Measurements from ENCODE around the gene PKDCC.
A peak's percentile ranks its signal among the peaks of the same experiment; 100 is the strongest.

Gene PKDCC

DNA sequence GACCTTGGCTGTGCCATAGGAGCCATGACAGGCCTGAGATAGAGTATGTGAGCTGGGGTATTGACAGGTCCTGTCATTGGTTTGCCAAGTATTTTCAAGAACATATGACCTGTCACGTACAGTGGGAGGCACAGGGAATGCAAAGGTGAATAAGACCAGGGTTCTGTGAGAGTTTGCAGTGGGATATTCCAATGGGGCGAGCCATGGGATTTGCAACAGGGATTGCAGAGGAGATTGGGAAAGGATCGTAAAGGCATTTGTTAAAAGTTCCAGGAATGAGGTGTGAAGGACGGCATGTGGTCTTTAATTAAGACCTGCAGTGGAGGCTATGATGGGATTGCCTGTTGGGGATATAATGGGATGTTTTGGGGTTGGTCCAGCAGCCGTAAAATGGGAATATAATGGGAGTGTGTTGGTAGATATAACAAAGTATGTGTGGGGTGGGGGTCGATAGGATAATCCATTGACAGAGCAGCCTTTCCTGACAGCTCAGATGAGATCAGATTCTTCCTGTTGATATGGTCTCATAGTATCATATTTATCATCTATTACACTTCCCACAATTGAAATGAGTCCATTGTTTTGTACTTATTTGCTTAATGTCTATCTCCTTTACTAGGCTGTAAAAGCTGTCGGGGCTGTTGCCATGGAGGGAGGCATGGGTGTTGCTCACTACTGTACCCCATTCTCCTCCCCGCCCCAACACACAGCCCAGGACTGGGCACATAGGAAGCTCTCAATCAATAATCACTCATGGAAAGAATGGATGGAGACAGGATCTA is 38.1 kb downstream of the PKDCC start:
- in situ Hi-C loops (cut with MboI; ENCODE audit: low sequenced_read_pairs): loop anchor here (5.0 kb wide), 1 partner anchor 214 kb away; no protein-coding TSS in a partner anchor
- Histone ChIP-seq H3K27me3 (ENCODE audit: low read depth) (0 out of 2 replicates have a peak, but pooled peaks cover 2% of the 10 kb centered on the region), H3K4me3 (no peak overlapping the region), H3K36me3 (replicated peaks) (no peaks in the 10 kb centered on the region), H3K9me3 (no peaks in the 10 kb centered on the region), H3K4me1 (no peaks in the 10 kb centered on the region)
- no peak for DNase-seq (ENCODE audit: low spot score in 2 of 2)

DNA sequence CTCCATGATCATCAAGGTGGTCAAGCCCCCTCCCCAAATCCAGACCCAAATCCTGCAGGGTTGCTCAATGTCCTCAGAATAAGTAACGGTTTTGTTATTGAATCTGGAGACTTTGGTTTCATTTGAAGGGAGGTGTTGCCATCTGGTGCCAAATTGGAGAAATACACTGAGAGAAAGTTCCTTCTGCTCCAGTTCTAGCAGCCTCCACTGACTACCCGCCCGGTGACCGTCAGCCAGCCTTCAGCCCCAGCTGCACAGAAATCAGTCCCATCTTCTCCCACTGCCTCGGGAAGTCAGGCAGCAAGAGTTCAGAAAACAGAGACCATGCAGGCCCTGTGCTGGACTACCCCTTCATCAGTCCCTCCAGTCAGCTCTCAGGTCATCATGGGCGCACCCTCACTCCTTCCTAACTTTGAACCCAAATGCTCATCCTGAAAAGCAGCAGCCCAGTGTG is 38.7 kb downstream of the PKDCC start:
- in situ Hi-C loops (cut with MboI; ENCODE audit: low sequenced_read_pairs): loop anchor here (5.0 kb wide), 1 partner anchor 214 kb away; no protein-coding TSS in a partner anchor
- H3K36me3 ChIP-seq (replicated peaks): no peaks in the 10 kb centered on the region
- H3K27me3 ChIP-seq (ENCODE audit: low read depth): 0 out of 2 replicates have a peak, but pooled peaks cover 2% of the 10 kb centered on the region
- H3K9me3 ChIP-seq: no peaks in the 10 kb centered on the region
- no peaks in the 10 kb centered on the region for H3K4me1 ChIP-seq
- DNase-seq (ENCODE audit: low spot score in 2 of 2): peak; percentile 56 to 61
- H3K4me3 ChIP-seq: no peak overlapping the region

DNA sequence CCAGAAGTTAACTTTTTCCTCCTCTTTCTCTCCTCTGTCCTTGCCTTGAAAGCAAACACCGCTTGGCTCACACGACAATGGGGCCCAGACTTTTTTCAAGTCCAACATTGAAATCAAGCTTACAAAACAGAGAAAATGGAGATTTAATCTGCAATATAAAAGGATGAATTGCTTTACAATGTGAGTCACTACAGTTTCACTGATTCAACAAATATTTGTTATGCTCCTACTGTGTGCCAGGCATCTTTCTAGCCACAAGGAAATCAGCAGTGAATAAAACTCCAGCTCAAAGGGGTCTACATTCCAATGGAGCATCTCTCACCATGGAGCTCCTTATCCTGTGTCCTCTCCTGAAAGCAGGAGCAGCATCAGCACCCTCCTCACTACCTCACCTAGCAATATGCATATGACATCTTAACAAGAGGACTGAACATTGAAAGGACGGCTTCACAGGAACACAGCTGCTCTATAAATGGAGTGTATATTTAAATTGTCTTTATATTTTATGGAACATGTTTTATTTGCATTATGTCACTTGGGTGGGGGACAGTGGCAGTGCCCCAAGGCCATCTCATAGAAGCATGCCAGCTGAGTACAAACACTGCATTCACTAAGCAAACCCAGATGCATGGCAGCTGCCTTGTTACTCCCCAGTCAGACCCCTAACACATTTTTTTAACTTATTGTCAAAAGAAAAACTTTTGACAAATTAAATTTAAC is 39.5 kb downstream of the PKDCC start:
- peaks cover 3% of the 10 kb centered on the region for H3K4me1 ChIP-seq
- 0 out of 2 replicates have a peak, but pooled peaks cover 2% of the 10 kb centered on the region for H3K27me3 ChIP-seq (ENCODE audit: low read depth)
- in situ Hi-C loops (cut with MboI; ENCODE audit: low sequenced_read_pairs): loop anchor here (5.0 kb wide), 1 partner anchor 215 kb away; no protein-coding TSS in a partner anchor
- H3K4me3 ChIP-seq: no peak overlapping the region
- H3K9me3 ChIP-seq: no peaks in the 10 kb centered on the region
- peak in 1 of 2 experiments; percentile 14 for DNase-seq (ENCODE audit: low spot score in 2 of 2)
- H3K36me3 ChIP-seq (replicated peaks): no peaks in the 10 kb centered on the region

DNA sequence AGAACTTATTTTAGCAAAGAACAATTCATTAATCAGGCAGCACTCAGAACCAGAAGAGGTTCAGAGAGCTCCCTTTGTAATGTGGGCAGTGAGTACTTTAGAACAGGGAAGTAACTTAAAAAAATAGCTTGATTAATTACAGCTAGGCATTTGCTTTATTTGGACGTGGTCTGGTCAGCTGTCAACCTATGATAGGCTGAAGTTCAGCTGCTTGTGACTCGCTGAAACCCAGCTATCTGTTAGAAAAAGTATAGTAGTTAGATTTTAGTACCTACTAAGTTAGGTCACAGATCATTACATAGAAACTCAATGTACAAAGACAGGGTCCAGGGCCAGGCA is 40.0 kb downstream of the PKDCC start:
- Histone ChIP-seq H3K4me1 (peaks cover 4% of the 10 kb centered on the region), H3K9me3 (no peaks in the 10 kb centered on the region), H3K27me3 (ENCODE audit: low read depth) (0 out of 2 replicates have a peak, but pooled peaks cover 2% of the 10 kb centered on the region), H3K4me3 (no peak overlapping the region), H3K36me3 (replicated peaks) (no peaks in the 10 kb centered on the region)
- DNase-seq (ENCODE audit: low spot score in 2 of 2): no peak
- in situ Hi-C loops (cut with MboI; ENCODE audit: low sequenced_read_pairs): loop anchor here (5.0 kb wide), 1 partner anchor 216 kb away; no protein-coding TSS in a partner anchor

DNA sequence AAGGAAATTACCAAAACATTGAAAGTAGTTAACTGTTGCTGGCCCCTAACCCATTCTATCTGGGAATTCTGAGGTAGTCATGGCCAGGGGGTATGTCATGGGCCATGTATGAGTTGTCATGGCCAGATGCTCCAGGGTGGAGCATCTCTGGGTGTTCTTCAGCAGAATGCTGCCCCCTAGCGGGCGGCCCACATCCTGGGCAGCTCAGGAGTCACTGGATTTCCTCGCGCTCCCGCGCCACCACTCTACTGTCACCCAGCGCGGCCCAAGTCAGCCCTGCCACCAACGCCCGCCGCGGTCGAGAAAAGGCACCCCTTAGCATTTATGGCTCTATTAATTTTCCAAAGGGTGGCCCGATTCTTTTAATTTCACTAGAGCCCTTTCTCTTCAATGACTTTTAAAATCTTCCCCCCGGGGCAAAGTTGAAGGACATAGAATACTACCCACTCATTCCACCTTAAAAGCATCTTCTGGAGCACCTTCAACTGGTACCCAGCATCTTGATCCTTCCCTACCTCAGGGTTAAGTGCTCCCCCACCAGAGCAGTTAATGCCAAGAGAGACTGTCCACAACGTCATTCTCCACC is 41.6 kb downstream of the PKDCC start:
- Histone ChIP-seq H3K27me3 (ENCODE audit: low read depth) (peaks cover under 1% of the 10 kb centered on the region; the same call in 1 of the 2 replicates), H3K36me3 (replicated peaks) (no peaks in the 10 kb centered on the region), H3K9me3 (no peaks in the 10 kb centered on the region), H3K4me3 (no peak overlapping the region), H3K4me1 (peaks cover 4% of the 10 kb centered on the region)
- in situ Hi-C loops (cut with MboI; ENCODE audit: low sequenced_read_pairs): loop anchor here (5.0 kb wide), 1 partner anchor 217 kb away; no protein-coding TSS in a partner anchor
- DNase-seq (ENCODE audit: low spot score in 2 of 2): peak; percentile 73 to 92

DNA sequence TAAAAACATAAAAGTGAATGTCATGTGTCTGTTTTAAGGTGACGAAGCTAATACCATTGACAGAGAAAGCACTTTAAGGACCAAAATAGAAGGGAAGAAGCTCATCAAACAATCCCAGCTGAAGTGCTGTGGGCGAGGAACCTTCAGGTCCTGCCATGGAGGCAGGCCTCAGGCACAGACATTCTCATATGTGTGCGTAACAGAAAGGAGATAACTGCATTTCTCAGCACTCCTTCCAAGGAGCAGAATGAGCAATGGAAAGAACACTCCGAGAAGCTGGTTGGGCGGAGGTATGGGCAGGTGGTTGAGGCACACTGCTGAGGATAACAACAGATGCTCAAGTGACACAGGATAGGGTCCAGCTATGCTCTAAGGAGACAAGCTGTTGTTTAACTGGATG is 42.4 kb downstream of the PKDCC start:
- in situ Hi-C loops (cut with MboI; ENCODE audit: low sequenced_read_pairs): loop anchor here (10.0 kb wide), 2 partner anchors 145 to 245 kb away; no protein-coding TSS in a partner anchor
- peaks cover 4% of the 10 kb centered on the region for H3K4me1 ChIP-seq
- no peak for DNase-seq (ENCODE audit: low spot score in 2 of 2)
- no peaks in the 10 kb centered on the region for H3K36me3 ChIP-seq (replicated peaks)
- no peaks in the 10 kb centered on the region for H3K9me3 ChIP-seq
- H3K4me3 ChIP-seq: no peak overlapping the region
- peaks cover 2% of the 10 kb centered on the region; the same call in 1 of the 2 replicates for H3K27me3 ChIP-seq (ENCODE audit: low read depth)

DNA sequence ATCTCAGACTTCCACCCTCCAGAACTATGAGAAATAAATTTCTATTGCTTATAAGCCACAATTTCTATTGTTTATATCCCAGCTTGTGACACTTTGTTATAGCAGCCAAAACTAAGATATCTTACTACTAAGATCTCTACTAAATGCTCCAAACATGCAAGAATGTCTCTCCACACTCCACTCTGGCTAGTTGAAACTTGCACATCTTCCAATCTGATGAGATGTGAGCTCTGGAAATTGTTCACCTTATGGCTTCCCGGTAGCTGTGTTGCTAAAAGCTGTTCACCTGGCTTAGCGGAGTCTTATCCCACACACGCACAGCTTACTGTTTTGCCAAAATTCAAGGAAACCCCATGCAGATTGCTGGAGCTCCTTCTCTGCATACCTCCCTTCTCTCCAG is 43.9 kb downstream of the PKDCC start:
- Histone ChIP-seq H3K4me1 (peaks cover 4% of the 10 kb centered on the region), H3K4me3 (no peak overlapping the region), H3K9me3 (no peaks in the 10 kb centered on the region), H3K36me3 (replicated peaks) (no peaks in the 10 kb centered on the region), H3K27me3 (ENCODE audit: low read depth) (peaks cover 2% of the 10 kb centered on the region; the same call in 1 of the 2 replicates)
- in situ Hi-C loops (cut with MboI; ENCODE audit: low sequenced_read_pairs): loop anchor here (10.0 kb wide), 2 partner anchors 143 to 243 kb away; no protein-coding TSS in a partner anchor
- no peak for DNase-seq (ENCODE audit: low spot score in 2 of 2)

DNA sequence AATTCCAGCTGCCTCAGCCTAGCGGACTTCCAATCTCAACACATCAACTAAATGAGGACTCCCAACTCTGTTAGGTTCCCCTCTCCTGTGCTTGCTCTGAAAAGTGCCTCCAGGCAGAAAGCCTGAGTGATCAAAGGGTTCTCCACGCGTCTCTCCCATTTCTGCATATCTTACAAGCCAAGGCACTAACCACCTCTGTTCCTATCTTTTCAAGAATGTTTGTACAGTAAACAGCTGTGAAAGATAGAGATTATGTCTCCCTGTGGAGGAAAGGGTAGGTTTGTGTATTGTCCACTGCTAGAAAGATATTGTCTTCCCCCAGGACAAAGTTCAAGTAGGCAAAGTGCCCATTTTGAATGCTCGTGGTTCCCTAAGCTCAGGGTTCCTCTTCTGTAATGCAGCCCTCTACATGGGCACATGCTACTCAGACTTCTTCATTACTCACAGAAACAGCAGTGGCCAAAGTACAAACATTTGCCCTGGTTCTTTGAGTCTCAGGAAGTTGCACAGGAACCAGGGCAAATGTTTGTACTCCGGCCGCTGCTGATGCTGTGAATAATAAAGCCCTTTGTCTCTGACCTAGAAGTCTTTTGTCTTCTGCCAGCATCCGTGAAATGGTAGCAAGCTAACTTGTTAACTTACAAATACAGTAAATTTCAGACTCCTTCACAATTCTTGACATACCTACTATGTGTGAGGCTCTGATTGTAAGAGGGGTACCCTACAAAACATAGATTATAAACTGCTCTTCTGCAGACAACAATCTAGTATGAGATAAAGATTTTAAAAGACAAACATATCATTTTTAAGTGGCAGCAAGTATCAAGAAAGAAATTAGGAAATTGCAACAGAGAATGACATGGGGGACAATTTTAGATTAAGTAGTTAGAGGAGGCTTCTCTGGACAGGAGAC is 44.5 kb downstream of the PKDCC start:
- H3K4me1 ChIP-seq: peaks cover 4% of the 10 kb centered on the region
- peaks cover 2% of the 10 kb centered on the region; the same call in 1 of the 2 replicates for H3K27me3 ChIP-seq (ENCODE audit: low read depth)
- DNase-seq (ENCODE audit: low spot score in 2 of 2): peak; percentile 18 to 34
- no peak overlapping the region for H3K4me3 ChIP-seq
- H3K9me3 ChIP-seq: no peaks in the 10 kb centered on the region
- in situ Hi-C loops (cut with MboI; ENCODE audit: low sequenced_read_pairs): loop anchor here (10.0 kb wide), 2 partner anchors 142 to 242 kb away; no protein-coding TSS in a partner anchor
- H3K36me3 ChIP-seq (replicated peaks): no peaks in the 10 kb centered on the region

DNA sequence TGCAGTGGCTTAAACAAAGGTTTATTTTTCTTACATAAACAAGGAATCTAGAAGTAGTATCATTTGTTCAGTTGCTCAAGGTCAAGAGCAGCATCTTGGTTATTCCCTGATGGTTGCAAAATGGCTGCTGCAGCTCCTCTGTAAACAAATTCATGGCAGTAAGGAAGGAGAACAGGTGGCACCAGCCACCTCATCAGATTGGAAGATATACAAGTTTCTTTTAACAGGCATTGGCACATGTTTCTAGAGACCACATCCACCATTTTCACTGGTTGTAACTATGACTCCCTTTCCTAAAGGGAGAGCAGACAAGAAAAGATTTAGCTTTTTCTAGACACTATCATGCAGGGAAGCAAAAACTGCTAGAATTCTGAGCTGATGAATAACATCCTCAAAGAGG is 46.3 kb downstream of the PKDCC start:
- Histone ChIP-seq H3K27me3 (ENCODE audit: low read depth) (peaks cover 2% of the 10 kb centered on the region; the same call in 1 of the 2 replicates), H3K4me1 (peaks cover 4% of the 10 kb centered on the region), H3K36me3 (replicated peaks) (no peaks in the 10 kb centered on the region), H3K9me3 (no peaks in the 10 kb centered on the region), H3K4me3 (no peak overlapping the region)
- in situ Hi-C loops (cut with MboI; ENCODE audit: low sequenced_read_pairs): loop anchor here (10.0 kb wide), 2 partner anchors 141 to 241 kb away; no protein-coding TSS in a partner anchor
- no peak for DNase-seq (ENCODE audit: low spot score in 2 of 2)

DNA sequence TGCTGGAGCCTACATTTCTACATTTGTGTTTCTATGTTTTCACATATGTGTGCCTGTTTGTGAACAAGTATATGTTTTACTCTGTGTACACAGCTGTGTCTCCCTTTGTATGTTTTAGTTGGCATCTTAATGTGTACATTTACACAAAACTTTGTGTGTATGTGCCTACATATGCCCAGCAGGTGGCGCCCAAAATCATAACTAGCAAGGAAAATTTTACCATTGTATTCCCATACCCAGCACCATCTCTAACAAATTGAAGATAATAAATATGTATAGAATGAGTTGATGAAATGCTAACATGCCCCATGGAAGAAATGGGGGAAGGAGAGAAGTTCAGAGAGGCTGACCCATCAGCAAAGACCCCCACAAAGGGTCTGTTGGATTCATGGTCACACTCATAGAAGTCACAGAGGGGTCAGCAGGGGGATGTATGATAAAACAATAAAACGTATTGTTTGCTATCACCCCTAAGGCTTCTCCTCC is 48.1 kb downstream of the PKDCC start:
- no peaks in the 10 kb centered on the region for H3K36me3 ChIP-seq (replicated peaks)
- peak; percentile 63 to 83 for DNase-seq (ENCODE audit: low spot score in 2 of 2)
- in situ Hi-C loops (cut with MboI; ENCODE audit: low sequenced_read_pairs): loop anchor here (10.0 kb wide), 2 partner anchors 139 to 239 kb away; no protein-coding TSS in a partner anchor
- no peak overlapping the region for H3K4me3 ChIP-seq
- H3K27me3 ChIP-seq (ENCODE audit: low read depth): peaks cover 2% of the 10 kb centered on the region; the same call in 1 of the 2 replicates
- H3K9me3 ChIP-seq: 0 out of 2 replicates have a peak, but pooled peaks cover 4% of the 10 kb centered on the region
- peaks cover 4% of the 10 kb centered on the region for H3K4me1 ChIP-seq

DNA sequence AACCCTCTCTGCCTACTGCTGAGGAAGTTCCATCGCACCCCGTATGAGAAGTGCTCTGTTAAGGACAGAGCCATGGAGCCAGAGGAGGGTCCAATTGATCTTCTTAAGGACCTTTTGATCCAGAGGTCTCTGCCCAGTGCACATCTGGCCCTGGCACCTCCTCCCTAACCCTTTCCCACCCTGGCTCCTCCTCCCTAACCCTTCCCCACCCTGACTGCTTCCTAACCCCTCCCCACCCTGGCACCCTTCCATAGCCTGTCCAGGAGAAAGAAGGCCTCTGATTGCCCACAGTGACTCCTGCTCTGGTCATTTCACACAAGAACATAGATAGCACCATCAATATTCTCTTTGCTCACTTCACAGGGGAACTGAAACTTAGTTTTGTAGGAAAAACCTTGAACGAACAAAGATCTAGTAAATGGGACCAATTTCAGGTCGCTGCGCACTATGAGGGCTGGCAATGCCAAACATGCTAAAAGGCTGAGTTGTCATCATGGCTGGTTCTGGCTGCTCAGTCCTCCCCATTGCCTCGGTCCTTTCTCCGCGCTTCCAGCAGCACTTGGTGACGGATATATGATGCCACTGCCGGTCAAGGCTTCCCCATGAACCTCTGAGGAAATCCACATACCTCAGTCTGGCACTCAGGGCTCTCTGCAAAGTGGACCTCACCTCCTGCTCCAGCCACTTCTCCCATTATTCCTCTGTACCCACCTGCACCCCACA is 49.2 kb downstream of the PKDCC start:
- Histone ChIP-seq H3K4me3 (no peak overlapping the region), H3K36me3 (replicated peaks) (no peaks in the 10 kb centered on the region), H3K27me3 (ENCODE audit: low read depth) (peaks cover 2% of the 10 kb centered on the region; the same call in 1 of the 2 replicates), H3K4me1 (peaks cover 4% of the 10 kb centered on the region), H3K9me3 (0 out of 2 replicates have a peak, but pooled peaks cover 4% of the 10 kb centered on the region)
- DNase-seq (ENCODE audit: low spot score in 2 of 2): no peak
- in situ Hi-C loops (cut with MboI; ENCODE audit: low sequenced_read_pairs): loop anchor here (10.0 kb wide), 2 partner anchors 138 to 238 kb away; no protein-coding TSS in a partner anchor
